H1 (cell line): Measurements from ENCODE around the gene XPO5. TPM values are rescaled to one million over a fixed set of nuclear protein-coding genes. Genes with fewer than 3 reads are reported as not detected.

Experiments
- CTCF ChIA-PET: fragments of 300-600 bp; sonication (Branson Sonifier 250); formaldehyde crosslinking; loops from one replicate; lab custom pipeline; 2021; ENCODE audit not compliant: partially characterized antibody; lab: Charles Lee
- POLR2A ChIA-PET: fragments of 300-600 bp; sonication (Branson Sonifier 250); formaldehyde crosslinking; loops from one replicate; lab custom pipeline; 2021; ENCODE audit warnings: inconsistent platforms; ENCODE audit not compliant: partially characterized antibody; lab: Charles Lee
- DNase-seq, 2 experiments: peaks; one replicate each; pipeline versions ENCODE4 v3.0.0 to v3.0.0-alpha.2; 2010 to 2022; ENCODE audit warnings: low spot score in 2 of 2, low read depth in 1 of 2, mixed read lengths in 1 of 2
- FAIRE-seq: peaks from 2 replicates; lab custom pipeline; 2011; peaks lifted over from hg19 to GRCh38; lab: Jason Lieb, UNC
- H2AFZ ChIP-seq: 2 replicates; pipeline ENCODE4 v1.8.1; 2012; ENCODE audit warnings: low read length, inconsistent platforms
- H2AK5ac ChIP-seq: 2 replicates; pipeline ENCODE4 v1.6.1; 2013; ENCODE audit warnings: low read depth, low read length
- H2BK120ac ChIP-seq: replicated peaks from 2 replicates; pipeline ENCODE3; 2013; ENCODE audit warnings: low read depth, low read length, inconsistent platforms
- H2BK12ac ChIP-seq: 2 replicates; pipeline ENCODE4 v1.6.1; 2013; ENCODE audit warnings: low read depth, low read length
- H2BK15ac ChIP-seq: 2 replicates; pipeline ENCODE4 v1.6.1; 2013; ENCODE audit warnings: low read length
- H2BK20ac ChIP-seq: 2 replicates; pipeline ENCODE4 v1.6.1; 2013; ENCODE audit warnings: low read length
- H2BK5ac ChIP-seq: 2 replicates; pipeline ENCODE4 v1.6.1; 2013; ENCODE audit warnings: low read depth, low read length
- H3K14ac ChIP-seq: 2 replicates; pipeline ENCODE4 v1.6.1; 2013; ENCODE audit warnings: inconsistent platforms; ENCODE audit not compliant: insufficient read length
- H3K18ac ChIP-seq: 2 replicates; pipeline ENCODE4 v1.6.1; 2013; ENCODE audit warnings: low read length; ENCODE audit errors: extremely low read depth
- H3K23ac ChIP-seq: 2 replicates; pipeline ENCODE4 v1.6.1; 2013; ENCODE audit warnings: inconsistent platforms; ENCODE audit not compliant: insufficient read length
- H3K23me2 ChIP-seq: 2 replicates; pipeline ENCODE4 v1.6.1; 2013; ENCODE audit warnings: low read depth, low read length
- H3K27ac ChIP-seq: 2 replicates; pipeline ENCODE4 v1.6.1; 2011; ENCODE audit warnings: low read depth, low read length, inconsistent platforms
- H3K27me3 ChIP-seq, 4 experiments: replicated peaks in 1 of 4; 1 replicate in 1 of 4; 2 replicates in 3 of 4; pipeline versions ENCODE4 v1.6.1 to v1.8.1; 2011 to 2013; ENCODE audit warnings: low read length in 3 of 4, mild to moderate bottlenecking in 3 of 4, inconsistent platforms in 2 of 4, mixed read lengths in 2 of 4, moderate library complexity in 1 of 4; ENCODE audit not compliant: control insufficient read depth in 3 of 4, insufficient read depth in 3 of 4; ENCODE audit errors: extremely low read depth in 1 of 4
- H3K36me3 ChIP-seq, 4 experiments: 2 replicates each; pipeline versions ENCODE4 v1.6.1 to v1.8.1; 2011 to 2013; ENCODE audit warnings: mild to moderate bottlenecking in 4 of 4, low read length in 3 of 4, moderate library complexity in 2 of 4, control low read depth in 1 of 4, inconsistent platforms in 1 of 4; ENCODE audit not compliant: insufficient read depth in 4 of 4, control insufficient read depth in 2 of 4
- H3K4ac ChIP-seq: replicated peaks from 2 replicates; pipeline ENCODE3; 2013; ENCODE audit warnings: low read length, low read depth, mixed read lengths, inconsistent platforms; ENCODE audit not compliant: insufficient read length
- H3K4me1 ChIP-seq, 4 experiments: replicated peaks in 1 of 4; 1 replicate in 1 of 4; 2 replicates in 3 of 4; pipeline versions ENCODE4 v1.6.1 to v1.8.1; 2011 to 2013; ENCODE audit warnings: low read length in 3 of 4, inconsistent platforms in 2 of 4, mixed read lengths in 1 of 4; ENCODE audit not compliant: insufficient read depth in 4 of 4, control insufficient read depth in 3 of 4
- H3K4me2 ChIP-seq, 2 experiments: 2 replicates each; pipeline versions ENCODE4 v1.6.1 to v1.8.1; 2011 to 2013; ENCODE audit warnings: low read depth in 2 of 2, low read length in 2 of 2, control low read depth in 1 of 2, inconsistent platforms in 1 of 2, mild to moderate bottlenecking in 1 of 2; ENCODE audit not compliant: insufficient read depth in 1 of 2
- H3K4me3 ChIP-seq, 4 experiments: fragments of 200-600, 300-600 bp in 1 of 4; sonication (generic), shearing (Covaris generic), sonication (Bioruptor Twin) in 1 of 4; 2 replicates each; pipeline versions ENCODE4 v1.5.1 to v1.8.1; 2011 to 2016; ENCODE audit warnings: low read length in 4 of 4, low read depth in 3 of 4, control low read depth in 2 of 4, inconsistent platforms in 2 of 4, mild to moderate bottlenecking in 2 of 4, mixed read lengths in 1 of 4, moderate library complexity in 1 of 4; ENCODE audit not compliant: insufficient read depth in 2 of 4; ENCODE audit errors: extremely low read depth in 1 of 4
- H3K56ac ChIP-seq: replicated peaks from 2 replicates; pipeline ENCODE3; 2013; ENCODE audit warnings: low read depth, mild to moderate bottlenecking, mixed read lengths, low read length, inconsistent platforms; ENCODE audit not compliant: insufficient read length
- H3K79me1 ChIP-seq: 2 replicates; pipeline ENCODE4 v1.6.1; 2013; ENCODE audit warnings: low read depth, low read length, control low read depth
- H3K79me2 ChIP-seq, 2 experiments: 2 replicates each; pipeline versions ENCODE4 v1.6.1 to v1.8.1; 2012 to 2013; ENCODE audit warnings: low read length in 2 of 2, mild to moderate bottlenecking in 2 of 2, inconsistent platforms in 1 of 2; ENCODE audit not compliant: insufficient read depth in 2 of 2, control insufficient read depth in 1 of 2
- H3K9ac ChIP-seq, 4 experiments: replicated peaks in 1 of 4; 1 replicate in 1 of 4; 2 replicates in 3 of 4; pipeline versions ENCODE4 v1.6.1 to v1.8.1; 2011 to 2013; ENCODE audit warnings: low read depth in 3 of 4, low read length in 3 of 4, control low read depth in 2 of 4, mild to moderate bottlenecking in 2 of 4, moderate library complexity in 2 of 4, inconsistent platforms in 1 of 4; ENCODE audit errors: extremely low read depth in 1 of 4
- H3K9me3 ChIP-seq, 2 experiments: 2 replicates each; pipeline versions ENCODE4 v1.6.1 to v1.8.1; 2012 to 2013; ENCODE audit warnings: mild to moderate bottlenecking in 2 of 2, moderate library complexity in 2 of 2, control low read depth in 1 of 2, inconsistent platforms in 1 of 2, low read depth in 1 of 2, low read length in 1 of 2, mixed read lengths in 1 of 2; ENCODE audit not compliant: insufficient read depth in 2 of 2
- H4K20me1 ChIP-seq, 2 experiments: replicated peaks in 1 of 2; 2 replicates each; pipeline versions ENCODE3 to v1.8.1; 2011 to 2013; ENCODE audit warnings: inconsistent platforms in 2 of 2, low read length in 2 of 2, mild to moderate bottlenecking in 1 of 2; ENCODE audit not compliant: insufficient read depth in 2 of 2, control insufficient read depth in 1 of 2
- H4K5ac ChIP-seq: 2 replicates; pipeline ENCODE4 v1.6.1; 2013; ENCODE audit warnings: low read length, low read depth, mixed read lengths, inconsistent platforms; ENCODE audit not compliant: insufficient read length
- H4K8ac ChIP-seq: 2 replicates; pipeline ENCODE4 v1.8.0; 2013; ENCODE audit warnings: mild to moderate bottlenecking, moderate library complexity, low read length, inconsistent platforms; ENCODE audit not compliant: insufficient read depth; ENCODE audit errors: extremely low read depth
- H4K91ac ChIP-seq: replicated peaks from 2 replicates; pipeline ENCODE3; 2013; ENCODE audit warnings: low read length, mixed read lengths, inconsistent platforms; ENCODE audit not compliant: insufficient read length
- CEBPB ChIP-seq: IDR thresholded peaks from 2 replicates; pipeline ENCODE4 v1.6.1; 2012; ENCODE audit warnings: low read depth, low read length
- CHD2 ChIP-seq: IDR thresholded peaks from 2 replicates; pipeline ENCODE4 v1.6.1; 2012; ENCODE audit warnings: low read length, improper control_type of control experiment
- CTBP2 ChIP-seq: IDR thresholded peaks from 2 replicates; pipeline ENCODE4 v1.7.0; 2011; ENCODE audit warnings: borderline replicate concordance, mild to moderate bottlenecking, moderate library complexity, mixed read lengths, low read length; ENCODE audit not compliant: insufficient read depth, insufficient read length
- EZH2 ChIP-seq: fragments of 200-600 bp; sonication (generic); IDR thresholded peaks from 2 replicates; pipeline ENCODE4 v1.7.1; 2012; ENCODE audit warnings: low read depth, mild to moderate bottlenecking, moderate library complexity, low read length, inconsistent platforms; ENCODE audit not compliant: severe bottlenecking
- HDAC6 ChIP-seq: IDR thresholded peaks from one replicate; pipeline ENCODE4 v1.7.1; 2012; ENCODE audit warnings: low read depth, mild to moderate bottlenecking, inconsistent platforms, low read length, moderate library complexity
- SP1 ChIP-seq: IDR thresholded peaks from 2 replicates; pipeline ENCODE4 v1.6.1; 2011; ENCODE audit warnings: low read depth, low read length
- TBP ChIP-seq: IDR thresholded peaks from 2 replicates; pipeline ENCODE4 v1.6.1; 2011; ENCODE audit warnings: low read depth, low read length, improper control_type of control experiment
- YY1 ChIP-seq: IDR thresholded peaks from 2 replicates; pipeline ENCODE4 v1.6.1; 2011; ENCODE audit warnings: low read depth, mild to moderate bottlenecking, low read length
- WGBS, 2 experiments: shearing (Covaris generic) in 1 of 2; methylation state at CpG; one replicate each; pipeline versions ENCODE4 v1.1.6 to v1.1.7; 2013 to 2015; ENCODE audit warnings: low lambda C conversion rate in 2 of 2, mixed read lengths in 2 of 2, inconsistent platforms in 1 of 2, low coverage in 1 of 2, missing lambda C conversion rate in 1 of 2; ENCODE audit not compliant: insufficient replicate concordance in 2 of 2, insufficient coverage in 1 of 2, insufficient read length in 1 of 2; ENCODE audit errors: extremely low coverage in 1 of 2, missing lambda C conversion rate in 1 of 2; 5-methylcytosine and 5-hydroxymethylcytosine counted together
- polyA plus RNA-seq, 7 experiments: library from polyadenylated mRNA; depleted of rRNA in 3 of 7; stranded (reverse) in 5 of 7; unstranded in 2 of 7; fragments of >200 nt in 5 of 7; fragments of 200-250 nt in 2 of 7; gene quantifications; 1 replicate in 5 of 7; 2 replicates in 1 of 7; 4 replicates in 1 of 7; pipeline versions ENCODE4 v1.2.1 to v1.2.3, GENCODE V29; 2011 to 2013; ENCODE audit warnings: missing spikeins in 2 of 7, mixed read lengths in 2 of 7
- total RNA-seq: library from RNA; stranded (reverse); fragmentation: NEBNext Ultra II Directional; extraction: Animal tissue kit (Norgen Biotek cat#: 25700); gene quantifications from 2 replicates; pipeline ENCODE4 v1.2.1, GENCODE V29; 2021
- TF ChIP-seq, protein P1 (sequence below): IDR thresholded peaks from 2 replicates; pipeline ENCODE4 v1.6.1; 2011; ENCODE audit warnings: low read length, improper control_type of control experiment

The XPO5 gene
- total and polyA plus RNA-seq, 2 of the 8 experiments (the other 6 are each of a cell fraction or from before 2014, with no cell fraction given), result 80.6 to 95.7 TPM

DNA sequence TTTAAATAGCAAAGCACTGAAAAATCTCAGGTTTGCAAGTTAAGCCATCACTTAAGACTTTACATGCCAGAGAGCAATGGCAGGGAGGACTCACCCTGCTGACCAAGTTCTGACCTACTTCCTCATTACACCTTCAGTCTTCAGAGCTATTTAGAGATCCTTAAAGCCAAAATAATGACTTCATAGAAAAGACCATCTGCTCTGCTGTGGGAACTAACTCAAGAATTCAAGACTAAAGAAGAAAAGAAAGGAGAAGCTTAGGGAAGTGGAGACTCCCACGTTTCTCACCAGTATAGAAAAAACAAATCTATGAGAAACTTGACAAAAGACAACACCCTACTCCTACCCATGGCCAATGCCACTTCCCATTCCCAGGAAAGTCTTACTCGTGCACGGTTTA, 28.6 kb downstream of the XPO5 start:
- 100% methylated on average over 3 of the region's 3 CpGs; no CpG with 5 or more reads in 1 of the 2 experiments for WGBS, 2 experiments
- FAIRE-seq (no peak), DNase-seq (no peak)
- Histone ChIP-seq H3K14ac (no peak overlapping the region), H3K4me3 (no peak overlapping the region), H2BK20ac (no peak overlapping the region), H3K56ac (no peak overlapping the region), H2BK15ac (no peak overlapping the region), H2BK120ac (no peak overlapping the region), H4K91ac (no peak overlapping the region), H3K27me3 (no peaks in the 10 kb centered on the region), H3K4ac (no peak overlapping the region), H3K36me3 (peaks cover 37 to 95% (median 81%) of the 10 kb centered on the region in 4 experiments), H3K9ac (no peak overlapping the region), H3K9me3 (no peaks in the 10 kb centered on the region), H4K8ac (no peak overlapping the region), H3K4me1 (no peaks in the 10 kb centered on the region), H3K27ac (no peak overlapping the region), H2AK5ac (no peak overlapping the region), H3K79me2 (no peaks in the 10 kb centered on the region), H2BK12ac (no peak overlapping the region), H4K5ac (no peak overlapping the region), H3K23ac (no peak overlapping the region), H2AFZ (no peak overlapping the region), H2BK5ac (no peak overlapping the region), H3K18ac (no peak overlapping the region), H3K23me2 (no peaks in the 10 kb centered on the region), H3K4me2 (no peak overlapping the region), H4K20me1 (peaks cover 2 to 5% of the 10 kb centered on the region in 2 experiments), H3K79me1 (no peaks in the 10 kb centered on the region)
- TF ChIP-seq, protein P1, sequence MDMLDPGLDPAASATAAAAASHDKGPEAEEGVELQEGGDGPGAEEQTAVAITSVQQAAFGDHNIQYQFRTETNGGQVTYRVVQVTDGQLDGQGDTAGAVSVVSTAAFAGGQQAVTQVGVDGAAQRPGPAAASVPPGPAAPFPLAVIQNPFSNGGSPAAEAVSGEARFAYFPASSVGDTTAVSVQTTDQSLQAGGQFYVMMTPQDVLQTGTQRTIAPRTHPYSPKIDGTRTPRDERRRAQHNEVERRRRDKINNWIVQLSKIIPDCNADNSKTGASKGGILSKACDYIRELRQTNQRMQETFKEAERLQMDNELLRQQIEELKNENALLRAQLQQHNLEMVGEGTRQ, result no peak
- TF ChIP-seq CHD2 (no peak), HDAC6 (no peak), TBP (no peak), CEBPB (no peak), EZH2 (no peak), CTBP2 (no peak), SP1 (no peak), YY1 (no peak)
- ChIA-PET CTCF (no interaction called here), POLR2A (interaction anchor here (0.8 to 2.7 kb wide), 5 partner anchors 11 to 27 kb away, joined by 3 to 7 read pairs (median 5); no protein-coding TSS in a partner anchor)
